Activated CD4-positive, alpha-beta T cell treated with anti-CD3 and anti-CD28 coated beads for 36 hours (primary cell): Measurements from ENCODE around the gene DNAAF6. TPM values are rescaled to one million over a fixed set of nuclear protein-coding genes. Genes with fewer than 3 reads are reported as not detected.

Experiments used
- ATAC-seq: fragments of 200-7000 bp; cut with Tn5 transposase; one replicate; pipeline ENCODE4 v1.10.0; 2021; ENCODE audit warnings: mild to moderate bottlenecking, moderate library complexity
- CTCF ChIA-PET: fragments of 350-600 bp; sonication (Branson Sonifier 250); formaldehyde crosslinking; loops from one replicate; lab custom pipeline; 2021; ENCODE audit warnings: antibody characterized with exemption; lab: Charles Lee
- POLR2A ChIA-PET: fragments of 350-600 bp; sonication (Branson Sonifier 250); formaldehyde crosslinking; loops from one replicate; lab custom pipeline; 2021; ENCODE audit warnings: antibody characterized with exemption, inconsistent platforms; lab: Charles Lee
- DNase-seq: peaks from one replicate; pipeline ENCODE4 v3.0.0-alpha.2; 2020
- H3K27ac Mint-ChIP-seq: one replicate; pipeline ENCODE4 v1.8.0; 2021; ENCODE audit warnings: mixed read lengths
- H3K27me3 Mint-ChIP-seq: one replicate; pipeline ENCODE4 v1.8.0; 2021; ENCODE audit warnings: mixed read lengths
- H3K36me3 Mint-ChIP-seq: one replicate; pipeline ENCODE4 v1.8.0; 2021; ENCODE audit warnings: low read depth, mixed read lengths
- H3K4me1 Mint-ChIP-seq: one replicate; pipeline ENCODE4 v1.8.0; 2021; ENCODE audit warnings: mixed read lengths
- H3K4me3 Mint-ChIP-seq: one replicate; pipeline ENCODE4 v1.8.0; 2021; ENCODE audit warnings: mild to moderate bottlenecking, moderate library complexity, mixed read lengths
- H3K9me3 Mint-ChIP-seq: one replicate; pipeline ENCODE4 v1.8.0; 2021; ENCODE audit warnings: low read depth, mixed read lengths
- intact Hi-C, 2 experiments: fragments of 100-400 bp; cut with DNase I in 1 of 2; cut with micrococcal nuclease in 1 of 2; formaldehyde crosslinking; loops; one replicate each; pipeline versions ENCODE4 v1.14.2 to v1.15.1; 2022 to 2024; cut with DNase I, micrococcal nuclease
- total RNA-seq, 2 experiments: library from RNA; stranded (reverse); gene quantifications; one replicate each; pipeline ENCODE4 v1.2.3, GENCODE V29; 2021

The DNAAF6 gene
- total RNA-seq, 2 experiments from 2014 or later = not detected

- Mint-ChIP-seq H3K4me1 (peaks cover 2% of the 10 kb centered on the region), H3K36me3 (no peaks in the 10 kb centered on the region), H3K27me3 (no peaks in the 10 kb centered on the region), H3K9me3 (no peaks in the 10 kb centered on the region), H3K4me3 (no peak overlapping the region), H3K27ac (no peak overlapping the region)
- CTCF ChIA-PET = no interaction called here
- DNase-seq (no peak), ATAC-seq (no peak)
- intact Hi-C loops = loop anchor here (2.0 to 10.0 kb wide), 4 partner anchors 88 to 418 kb away; partner anchors contain the start of genes RBM41 (in 2 of the 2) and PRPS1 (in 1 of the 2)
- POLR2A ChIA-PET = no interaction called here
Observed at GRCh38 chrX:107207089-107207488, 678 bp downstream of the DNAAF6 start.

GRCh38 chrX:107207943-107208342 lies 1.5 kb downstream of the DNAAF6 start:
- Mint-ChIP-seq H3K27me3 (peaks cover 2% of the 10 kb centered on the region), H3K36me3 (no peaks in the 10 kb centered on the region), H3K4me3 (no peak overlapping the region), H3K9me3 (no peaks in the 10 kb centered on the region), H3K4me1 (peaks cover 2% of the 10 kb centered on the region), H3K27ac (no peak overlapping the region)
- no peak for DNase-seq
- intact Hi-C loops = loop anchor here (2.0 to 10.0 kb wide), 4 partner anchors 89 to 417 kb away; partner anchors contain the start of genes RBM41 (in 2 of the 2) and PRPS1 (in 1 of the 2)
- no peak for ATAC-seq
- ChIA-PET CTCF (no interaction called here), POLR2A (no interaction called here)

- Mint-ChIP-seq H3K4me1 (no peaks in the 10 kb centered on the region), H3K4me3 (no peak overlapping the region), H3K27me3 (peaks cover 4% of the 10 kb centered on the region), H3K9me3 (no peaks in the 10 kb centered on the region), H3K36me3 (no peaks in the 10 kb centered on the region), H3K27ac (no peak overlapping the region)
- DNase-seq (no peak), ATAC-seq (no peak)
- POLR2A ChIA-PET = no interaction called here
- CTCF ChIA-PET = no interaction called here
- intact Hi-C loops = no loop called here
Observed at GRCh38 chrX:107213477-107213876, 7.1 kb downstream of the DNAAF6 start.

- ATAC-seq (no peak), DNase-seq (no peak)
- intact Hi-C loops = no loop called here
- Mint-ChIP-seq H3K4me1 (no peaks in the 10 kb centered on the region), H3K27me3 (peaks cover 8% of the 10 kb centered on the region), H3K36me3 (no peaks in the 10 kb centered on the region), H3K9me3 (no peaks in the 10 kb centered on the region), H3K27ac (no peak overlapping the region), H3K4me3 (no peak overlapping the region)
- ChIA-PET CTCF (no interaction called here), POLR2A (no interaction called here)
Observed at GRCh38 chrX:107226757-107227156, 20.3 kb downstream of the DNAAF6 start.

- Mint-ChIP-seq H3K27ac (no peak overlapping the region), H3K4me3 (no peak overlapping the region), H3K36me3 (no peaks in the 10 kb centered on the region), H3K27me3 (peaks cover 8% of the 10 kb centered on the region), H3K9me3 (no peaks in the 10 kb centered on the region), H3K4me1 (no peaks in the 10 kb centered on the region)
- POLR2A ChIA-PET = no interaction called here
- ATAC-seq (no peak), DNase-seq (no peak)
- CTCF ChIA-PET = no interaction called here
- intact Hi-C loops = no loop called here
Observed at GRCh38 chrX:107227780-107228485, 21.5 kb downstream of the DNAAF6 start.

- H3K27me3 Mint-ChIP-seq = peaks cover 8% of the 10 kb centered on the region
- no peak overlapping the region for H3K27ac Mint-ChIP-seq
- no peaks in the 10 kb centered on the region for H3K9me3 Mint-ChIP-seq
- ATAC-seq (no peak), DNase-seq (no peak)
- intact Hi-C loops = no loop called here
- no peaks in the 10 kb centered on the region for H3K4me1 Mint-ChIP-seq
- H3K36me3 Mint-ChIP-seq = no peaks in the 10 kb centered on the region
- POLR2A ChIA-PET = no interaction called here
- CTCF ChIA-PET = no interaction called here
- no peak overlapping the region for H3K4me3 Mint-ChIP-seq
Observed at GRCh38 chrX:107228486-107228819, 22.0 kb downstream of the DNAAF6 start.

- peak; percentile 50 for DNase-seq
- H3K4me1 Mint-ChIP-seq = peaks cover 3% of the 10 kb centered on the region
- intact Hi-C loops = loop anchor here in 1 of 2 experiments (5.0 kb wide), 1 partner anchor 275 kb away; no protein-coding TSS in a partner anchor
- ChIA-PET POLR2A (no interaction called here), CTCF (interaction anchor here (0.7 to 1.5 kb wide), 2 partner anchors 274 to 314 kb away, joined by 3 to 4 read pairs; no protein-coding TSS in a partner anchor)
- ATAC-seq = peak; percentile 70
- no peaks in the 10 kb centered on the region for H3K36me3 Mint-ChIP-seq
- no peaks in the 10 kb centered on the region for H3K9me3 Mint-ChIP-seq
- H3K27ac Mint-ChIP-seq = no peak overlapping the region
- peaks cover 12% of the 10 kb centered on the region for H3K27me3 Mint-ChIP-seq
- peak overlapping the region; percentile 12 for H3K4me3 Mint-ChIP-seq
Observed at GRCh38 chrX:107272431-107272921, 66.1 kb downstream of the DNAAF6 start.

GRCh38 chrX:107273795-107274194 lies 67.4 kb downstream of the DNAAF6 start:
- H3K27me3 Mint-ChIP-seq = peaks cover 15% of the 10 kb centered on the region
- no peaks in the 10 kb centered on the region for H3K36me3 Mint-ChIP-seq
- H3K27ac Mint-ChIP-seq = no peak overlapping the region
- intact Hi-C loops = loop anchor here in 1 of 2 experiments (5.0 kb wide), 1 partner anchor 276 kb away; no protein-coding TSS in a partner anchor
- POLR2A ChIA-PET = no interaction called here
- no peak overlapping the region for H3K4me3 Mint-ChIP-seq
- CTCF ChIA-PET = no interaction called here
- DNase-seq (no peak), ATAC-seq (no peak)
- peaks cover 3% of the 10 kb centered on the region for H3K4me1 Mint-ChIP-seq
- no peaks in the 10 kb centered on the region for H3K9me3 Mint-ChIP-seq

GRCh38 chrX:107288676-107289075 lies 82.3 kb downstream of the DNAAF6 start:
- no peak for DNase-seq
- ATAC-seq = no peak
- no peaks in the 10 kb centered on the region for H3K36me3 Mint-ChIP-seq
- intact Hi-C loops = no loop called here
- H3K4me1 Mint-ChIP-seq = no peaks in the 10 kb centered on the region
- POLR2A ChIA-PET = interaction anchor here (0.6 kb wide), 1 partner anchor 11 kb away, joined by 3 read pairs; no protein-coding TSS in a partner anchor
- CTCF ChIA-PET = interaction anchor here (0.6 kb wide), 1 partner anchor 69 kb away, joined by 3 read pairs; no protein-coding TSS in a partner anchor
- H3K27ac Mint-ChIP-seq = no peak overlapping the region
- H3K27me3 Mint-ChIP-seq = peaks cover 6% of the 10 kb centered on the region
- H3K9me3 Mint-ChIP-seq = no peaks in the 10 kb centered on the region
- H3K4me3 Mint-ChIP-seq = no peak overlapping the region

GRCh38 chrX:107290019-107290418 lies 83.6 kb downstream of the DNAAF6 start:
- no peak overlapping the region for H3K27ac Mint-ChIP-seq
- CTCF ChIA-PET = no interaction called here
- no peak overlapping the region for H3K4me3 Mint-ChIP-seq
- no peaks in the 10 kb centered on the region for H3K9me3 Mint-ChIP-seq
- ATAC-seq (no peak), DNase-seq (no peak)
- H3K27me3 Mint-ChIP-seq = peaks cover 6% of the 10 kb centered on the region
- POLR2A ChIA-PET = no interaction called here
- H3K36me3 Mint-ChIP-seq = no peaks in the 10 kb centered on the region
- no peaks in the 10 kb centered on the region for H3K4me1 Mint-ChIP-seq
- intact Hi-C loops = no loop called here

- Mint-ChIP-seq H3K9me3 (no peaks in the 10 kb centered on the region), H3K4me3 (no peak overlapping the region), H3K36me3 (no peaks in the 10 kb centered on the region), H3K27me3 (peaks cover 7% of the 10 kb centered on the region), H3K4me1 (no peaks in the 10 kb centered on the region), H3K27ac (no peak overlapping the region)
- POLR2A ChIA-PET = no interaction called here
- ATAC-seq (no peak), DNase-seq (no peak)
- CTCF ChIA-PET = interaction anchor here (0.7 kb wide), 1 partner anchor 120 kb away, joined by 3 read pairs; no protein-coding TSS in a partner anchor
- intact Hi-C loops = no loop called here
Observed at GRCh38 chrX:107293056-107293455, 86.6 kb downstream of the DNAAF6 start.
